GM12878 (cell line): ENCODE results near the gene BICC1.

ENCODE experiments used
- HDAC2 ChIP-seq: fragments of 200-600 bp; sonication (generic); IDR thresholded peaks from 2 replicates; pipeline ENCODE4 v1.6.1; 2017
- TF ChIP-seq, protein P1 (sequence below), 3 experiments: IDR thresholded peaks in 2 of 3; conservative IDR thresholded peaks in 1 of 3; 2 replicates each; pipeline ENCODE4 v1.5.1; 2011; ENCODE audit warnings: low read depth in 3 of 3, low read length in 3 of 3, mild to moderate bottlenecking in 3 of 3, control low read depth in 2 of 3, moderate library complexity in 2 of 3, inconsistent platforms in 1 of 3, mixed read lengths in 1 of 3; ENCODE audit not compliant: control insufficient read depth in 2 of 3, insufficient read depth in 1 of 3; ENCODE audit errors: extremely low read depth in 1 of 3

GRCh38 chr10:58615237-58615935 lies 102.7 kb downstream of the BICC1 start:
- no peak for TF ChIP-seq HDAC2
- TF ChIP-seq, protein P1, sequence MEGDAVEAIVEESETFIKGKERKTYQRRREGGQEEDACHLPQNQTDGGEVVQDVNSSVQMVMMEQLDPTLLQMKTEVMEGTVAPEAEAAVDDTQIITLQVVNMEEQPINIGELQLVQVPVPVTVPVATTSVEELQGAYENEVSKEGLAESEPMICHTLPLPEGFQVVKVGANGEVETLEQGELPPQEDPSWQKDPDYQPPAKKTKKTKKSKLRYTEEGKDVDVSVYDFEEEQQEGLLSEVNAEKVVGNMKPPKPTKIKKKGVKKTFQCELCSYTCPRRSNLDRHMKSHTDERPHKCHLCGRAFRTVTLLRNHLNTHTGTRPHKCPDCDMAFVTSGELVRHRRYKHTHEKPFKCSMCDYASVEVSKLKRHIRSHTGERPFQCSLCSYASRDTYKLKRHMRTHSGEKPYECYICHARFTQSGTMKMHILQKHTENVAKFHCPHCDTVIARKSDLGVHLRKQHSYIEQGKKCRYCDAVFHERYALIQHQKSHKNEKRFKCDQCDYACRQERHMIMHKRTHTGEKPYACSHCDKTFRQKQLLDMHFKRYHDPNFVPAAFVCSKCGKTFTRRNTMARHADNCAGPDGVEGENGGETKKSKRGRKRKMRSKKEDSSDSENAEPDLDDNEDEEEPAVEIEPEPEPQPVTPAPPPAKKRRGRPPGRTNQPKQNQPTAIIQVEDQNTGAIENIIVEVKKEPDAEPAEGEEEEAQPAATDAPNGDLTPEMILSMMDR (IDR thresholded peaks at IDR 0.05 in 2 of 3, conservative IDR thresholded peaks at IDR 0.05 in 1 of 3; ENCODE audit: control insufficient read depth in 2 of 3, extremely low read depth in 1 of 3, insufficient read depth in 1 of 3, low read depth in 3 of 3, low read length in 3 of 3) = no peak
